GM12873 (cell line): ENCODE measurements around the gene SLC39A7.

Source experiments
- CTCF ChIP-seq: IDR thresholded peaks from 2 replicates; pipeline ENCODE4 v1.5.1; 2012; ENCODE audit warnings: low read depth, mild to moderate bottlenecking, moderate library complexity, low read length, control low read depth; ENCODE audit not compliant: insufficient read depth; ENCODE audit errors: missing control alignments

Gene SLC39A7

GRCh38 chr6:33201147-33201545 is 479 bp downstream of the SLC39A7 start:
- TF ChIP-seq CTCF: peak; percentile 34

GRCh38 chr6:33201935-33202334 is 1.3 kb downstream of the SLC39A7 start:
- TF ChIP-seq CTCF: no peak

DNA sequence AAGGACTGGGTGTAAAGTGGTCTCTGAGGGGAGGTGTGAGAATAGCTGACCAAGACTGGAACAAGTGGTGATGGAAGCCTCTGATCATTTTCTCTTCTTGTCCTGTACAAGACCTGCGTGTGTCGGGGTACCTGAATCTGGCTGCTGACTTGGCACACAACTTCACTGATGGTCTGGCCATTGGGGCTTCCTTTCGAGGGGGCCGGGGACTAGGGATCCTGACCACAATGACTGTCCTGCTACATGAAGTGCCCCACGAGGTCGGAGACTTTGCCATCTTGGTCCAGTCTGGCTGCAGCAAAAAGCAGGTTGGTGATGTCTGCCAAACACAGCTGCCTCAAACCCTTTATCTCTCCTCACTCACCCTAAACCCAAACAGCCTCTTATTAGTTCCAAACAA is 2.1 kb downstream of the SLC39A7 start:
- no peak for TF ChIP-seq CTCF

GRCh38 chr6:33203443-33204164 is 2.9 kb downstream of the SLC39A7 start:
- no peak for TF ChIP-seq CTCF

- no peak for TF ChIP-seq CTCF
These were observed 3.4 kb downstream of the SLC39A7 start for GRCh38 chr6:33204165-33204414.

DNA sequence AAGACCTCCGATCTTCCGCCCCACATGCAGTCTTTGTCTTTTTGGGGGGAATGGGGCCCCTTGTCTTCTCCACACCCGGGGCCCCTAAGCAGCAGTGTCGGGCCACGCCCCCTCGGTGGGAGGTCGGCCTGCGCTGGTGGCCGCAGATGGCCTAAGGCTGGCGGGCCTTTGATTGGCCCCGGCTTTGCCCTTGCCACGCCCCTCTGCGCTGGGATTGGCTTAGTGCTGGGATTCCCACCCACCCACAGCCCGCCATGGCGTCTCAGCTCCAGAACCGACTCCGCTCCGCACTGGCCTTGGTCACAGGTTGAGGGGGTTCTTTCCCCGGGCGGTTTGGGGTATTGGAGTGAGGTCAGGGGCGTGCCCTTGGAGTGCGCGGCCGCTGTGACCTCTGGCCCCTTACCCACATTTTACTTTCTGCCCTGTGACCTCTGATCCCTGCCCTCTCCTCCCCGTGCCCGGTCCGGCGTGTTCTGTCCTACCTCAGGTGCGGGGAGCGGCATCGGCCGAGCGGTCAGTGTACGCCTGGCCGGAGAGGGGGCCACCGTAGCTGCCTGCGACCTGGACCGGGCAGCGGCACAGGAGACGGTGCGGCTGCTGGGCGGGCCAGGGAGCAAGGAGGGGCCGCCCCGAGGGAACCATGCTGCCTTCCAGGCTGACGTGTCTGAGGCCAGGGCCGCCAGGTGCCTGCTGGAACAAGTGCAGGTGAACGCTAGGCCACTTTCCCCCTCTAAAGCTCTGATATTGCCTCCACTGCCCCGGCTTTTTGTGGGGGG is 3.9 kb downstream of the SLC39A7 start, which contains the start of gene HSD17B8:
Gene HSD17B8 (plus strand): TSS at position 241 of the 776 bp plus-strand sequence. CDS start 14 bp downstream, at position 255.
- TF ChIP-seq CTCF: no peak

DNA sequence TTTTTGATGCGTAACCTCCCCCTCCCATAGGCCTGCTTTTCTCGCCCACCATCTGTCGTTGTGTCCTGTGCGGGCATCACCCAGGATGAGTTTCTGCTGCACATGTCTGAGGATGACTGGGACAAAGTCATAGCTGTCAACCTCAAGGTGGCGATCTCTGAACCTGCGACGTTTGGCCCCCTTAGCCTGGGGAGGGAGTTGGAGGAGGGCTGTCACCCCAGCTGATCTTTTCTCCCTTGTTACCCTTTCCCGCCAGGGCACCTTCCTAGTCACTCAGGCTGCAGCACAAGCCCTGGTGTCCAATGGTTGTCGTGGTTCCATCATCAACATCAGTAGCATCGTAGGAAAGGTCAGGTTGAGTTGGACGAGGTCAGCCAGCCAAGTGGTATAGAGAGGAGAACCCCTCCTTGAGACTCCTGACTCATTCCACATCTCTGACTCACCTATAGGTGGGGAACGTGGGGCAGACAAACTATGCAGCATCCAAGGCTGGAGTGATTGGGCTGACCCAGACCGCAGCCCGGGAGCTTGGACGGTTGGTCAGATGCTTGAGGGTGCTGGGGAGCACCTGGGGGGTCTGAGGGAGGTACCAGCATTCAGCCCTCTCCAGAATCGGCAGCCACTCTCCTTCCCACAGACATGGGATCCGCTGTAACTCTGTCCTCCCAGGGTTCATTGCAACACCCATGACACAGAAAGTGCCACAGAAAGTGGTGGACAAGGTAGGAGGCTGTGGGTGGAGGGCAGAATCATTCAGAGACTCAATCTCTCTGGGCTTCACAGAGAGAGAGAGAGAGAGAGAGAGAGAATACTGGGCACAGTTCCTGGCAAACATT is 4.7 kb downstream of the SLC39A7 start:
- peak; percentile 44 for TF ChIP-seq CTCF
